IMR-90 (cell line): ENCODE data around the gene CRYBG2. TPM values are rescaled to one million over a fixed set of nuclear protein-coding genes. Genes with fewer than 3 reads are reported as not detected.

Source experiments
- ATAC-seq: fragments of 200-7000 bp; cut with Tn5 transposase; 2 replicates; pipeline ENCODE4 v1.9.1; 2020; ENCODE audit warnings: low read depth, mild to moderate bottlenecking, moderate library complexity
- BruUV-seq: library from RNA; stranded (reverse); fragments of 400-500 nt; replicated peaks from 2 replicates; lab custom pipeline; 2021; lab: Mats Ljungman, UMichigan
- CTCF ChIA-PET: fragments of 300-600 bp; formaldehyde crosslinking; extraction: SDS; loops from one replicate; lab custom pipeline; 2021; ENCODE audit warnings: antibody characterized with exemption; lab: Yijun Ruan, JAX
- POLR2A ChIA-PET: fragments of 300-600 bp; sonication (Branson Sonifier 250); formaldehyde crosslinking; loops from one replicate; lab custom pipeline; 2022; ENCODE audit warnings: antibody characterized with exemption; ENCODE audit not compliant: unreplicated experiment; lab: Charles Lee
- DNase-seq: peaks from one replicate; pipeline ENCODE4 v3.0.0; 2013
- H2AFZ ChIP-seq: replicated peaks from 2 replicates; pipeline ENCODE3; 2013; ENCODE audit warnings: low read length, mild to moderate bottlenecking; ENCODE audit not compliant: poor library complexity
- H2AK5ac ChIP-seq: 2 replicates; pipeline ENCODE4 v1.6.1; 2013; ENCODE audit warnings: low read depth, low read length, inconsistent platforms
- H2AK9ac ChIP-seq: replicated peaks from 2 replicates; pipeline ENCODE3; 2013; ENCODE audit warnings: mild to moderate bottlenecking, low read depth, low read length, moderate library complexity; ENCODE audit not compliant: poor library complexity
- H2BK120ac ChIP-seq: 2 replicates; pipeline ENCODE4 v1.6.1; 2013; ENCODE audit warnings: low read depth, low read length, inconsistent platforms
- H2BK15ac ChIP-seq: 3 replicates; pipeline ENCODE4 v1.6.1; 2013; ENCODE audit warnings: low read depth, low read length, inconsistent platforms
- H2BK20ac ChIP-seq: 2 replicates; pipeline ENCODE4 v1.6.1; 2013; ENCODE audit warnings: low read depth, mild to moderate bottlenecking, inconsistent platforms, low read length, moderate library complexity
- H2BK5ac ChIP-seq: 2 replicates; pipeline ENCODE4 v1.6.1; 2013; ENCODE audit warnings: mild to moderate bottlenecking, low read depth, low read length, inconsistent platforms; ENCODE audit not compliant: poor library complexity, severe bottlenecking
- H3K14ac ChIP-seq: replicated peaks from 2 replicates; pipeline ENCODE4 v1.6.1; 2013; ENCODE audit warnings: low read depth, low read length, inconsistent platforms
- H3K18ac ChIP-seq: 2 replicates; pipeline ENCODE4 v1.6.1; 2013; ENCODE audit warnings: low read depth, low read length, control low read depth
- H3K23ac ChIP-seq: 2 replicates; pipeline ENCODE4 v1.6.1; 2013; ENCODE audit warnings: low read depth, low read length, inconsistent platforms
- H3K27ac ChIP-seq: 2 replicates; pipeline ENCODE4 v1.5.1; 2013; ENCODE audit warnings: mild to moderate bottlenecking, control low read depth, low read length; ENCODE audit not compliant: insufficient read depth
- H3K27me3 ChIP-seq: 2 replicates; pipeline ENCODE4 v1.6.1; 2013; ENCODE audit warnings: low read length; ENCODE audit not compliant: control insufficient read depth, insufficient read depth
- H3K36me3 ChIP-seq: 2 replicates; pipeline ENCODE4 v1.6.1; 2013; ENCODE audit warnings: low read length, mixed read lengths; ENCODE audit not compliant: control insufficient read depth, insufficient read depth
- H3K4ac ChIP-seq: 2 replicates; pipeline ENCODE4 v1.6.1; 2013; ENCODE audit warnings: low read depth, low read length, inconsistent platforms
- H3K4me1 ChIP-seq: 2 replicates; pipeline ENCODE4 v1.6.1; 2013; ENCODE audit warnings: low read length, mixed read lengths; ENCODE audit not compliant: control insufficient read depth, insufficient read depth
- H3K4me2 ChIP-seq: 2 replicates; pipeline ENCODE4 v1.6.1; 2013; ENCODE audit warnings: low read depth, mild to moderate bottlenecking, control low read depth, low read length, moderate library complexity
- H3K4me3 ChIP-seq: 2 replicates; pipeline ENCODE4 v1.5.1; 2013; ENCODE audit warnings: low read depth, mild to moderate bottlenecking, control low read depth, low read length, moderate library complexity; ENCODE audit not compliant: insufficient read depth
- H3K56ac ChIP-seq: 2 replicates; pipeline ENCODE4 v1.6.1; 2013; ENCODE audit warnings: low read length, inconsistent platforms; ENCODE audit not compliant: insufficient read depth; ENCODE audit errors: extremely low read depth
- H3K79me1 ChIP-seq, 2 experiments: 2 replicates each; pipeline ENCODE4 v1.6.1; 2013; ENCODE audit warnings: low read length in 2 of 2, inconsistent platforms in 1 of 2, low read depth in 1 of 2
- H3K9ac ChIP-seq: 2 replicates; pipeline ENCODE4 v1.6.1; 2013; ENCODE audit warnings: low read depth, low read length, control low read depth
- H3K9me1 ChIP-seq: 2 replicates; pipeline ENCODE4 v1.6.1; 2013; ENCODE audit warnings: low read length, inconsistent platforms; ENCODE audit not compliant: insufficient read depth
- H3K9me3 ChIP-seq: 2 replicates; pipeline ENCODE4 v1.6.1; 2013; ENCODE audit warnings: low read length; ENCODE audit not compliant: control insufficient read depth, insufficient read depth
- H4K20me1 ChIP-seq: 2 replicates; pipeline ENCODE4 v1.6.1; 2013; ENCODE audit warnings: low read length, inconsistent platforms; ENCODE audit not compliant: insufficient read depth
- H4K5ac ChIP-seq: 2 replicates; pipeline ENCODE4 v1.6.1; 2013; ENCODE audit warnings: mild to moderate bottlenecking, low read depth, low read length, control low read depth
- H4K8ac ChIP-seq, 2 experiments: 2 replicates each; pipeline ENCODE4 v1.6.1; 2013; ENCODE audit warnings: low read depth in 2 of 2, low read length in 2 of 2, control low read depth in 1 of 2, inconsistent platforms in 1 of 2
- H4K91ac ChIP-seq: 2 replicates; pipeline ENCODE4 v1.6.1; 2013; ENCODE audit warnings: low read depth, low read length, inconsistent platforms; ENCODE audit not compliant: insufficient read depth
- CHD1 ChIP-seq: IDR thresholded peaks from 2 replicates; pipeline ENCODE4 v1.6.1; 2012; ENCODE audit warnings: low read depth, low read length, improper control_type of control experiment
- MAZ ChIP-seq: IDR thresholded peaks from 2 replicates; pipeline ENCODE4 v1.6.1; 2012; ENCODE audit warnings: low read depth, mild to moderate bottlenecking, low read length, improper control_type of control experiment, moderate library complexity, borderline replicate concordance
- MXI1 ChIP-seq: IDR thresholded peaks from 2 replicates; pipeline ENCODE4 v1.6.1; 2012; ENCODE audit warnings: low read depth, mild to moderate bottlenecking, low read length, moderate library complexity, borderline replicate concordance
- RAD21 ChIP-seq: IDR thresholded peaks from 2 replicates; pipeline ENCODE4 v1.6.1; 2012; ENCODE audit warnings: low read length, improper control_type of control experiment
- RFX5 ChIP-seq: IDR thresholded peaks from 2 replicates; pipeline ENCODE4 v1.8.0; 2012; ENCODE audit warnings: low read depth, mild to moderate bottlenecking, low read length, moderate library complexity
- SMC3 ChIP-seq: fragments of 150-350 bp; IDR thresholded peaks from 2 replicates; pipeline ENCODE4 v1.6.1; 2016; ENCODE audit warnings: low read depth, mild to moderate bottlenecking, antibody characterized with exemption, low read length, moderate library complexity
- WGBS, 2 experiments: methylation state at CpG; one replicate each; pipeline versions ENCODE4 v1.1.5 to v1.1.7; 2013; ENCODE audit warnings: missing lambda C conversion rate in 2 of 2; ENCODE audit not compliant: insufficient read length in 1 of 2; ENCODE audit errors: extremely low coverage in 2 of 2; 5-methylcytosine and 5-hydroxymethylcytosine counted together
- dilution Hi-C: fragments of 300-500 bp; cut with HindIII; formaldehyde crosslinking; loops from one replicate; pipeline ENCODE4 v1.14.3; 2018; ENCODE audit warnings: low sequenced_read_pairs; ENCODE audit not compliant: unreplicated experiment
- in situ Hi-C: fragments of 300-500 bp; cut with MboI; formaldehyde crosslinking; loops from 3 replicates; pipeline ENCODE4 v1.14.3; 2019; ENCODE audit warnings: low sequenced_read_pairs, inconsistent platforms, mixed read lengths
- intact Hi-C: fragments of 100-400 bp; cut with micrococcal nuclease; formaldehyde crosslinking; loops from 2 replicates; pipeline ENCODE4 v1.10.0; 2022
- polyA plus RNA-seq, 3 experiments: library from polyadenylated mRNA; depleted of rRNA; stranded (reverse); fragments of >200 nt; gene quantifications; 2 replicates each; pipeline ENCODE4 v1.2.3, GENCODE V29; 2012; ENCODE audit warnings: low replicate concordance in 1 of 3
- total RNA-seq: library from RNA; depleted of rRNA; stranded (reverse); fragments of >200 nt; gene quantifications from 2 replicates; pipeline ENCODE4 v1.2.3, GENCODE V29; 2012
- TF ChIP-seq, protein P1 (sequence below): fragments of 150-350 bp; IDR thresholded peaks from 2 replicates; pipeline ENCODE4 v1.6.1; 2016; ENCODE audit warnings: low read depth, mild to moderate bottlenecking, low read length, moderate library complexity, borderline replicate concordance
- TF ChIP-seq, protein P2 (sequence below): fragments of 150-350 bp; IDR thresholded peaks from 2 replicates; pipeline ENCODE4 v1.6.1; 2017; ENCODE audit warnings: mild to moderate bottlenecking, antibody characterized with exemption, low read length, low read depth
- TF ChIP-seq, protein P3 (sequence below): conservative IDR thresholded peaks from 2 replicates; pipeline ENCODE4 v1.5.1; 2012; ENCODE audit warnings: mild to moderate bottlenecking, low read depth, low read length, improper control_type of control experiment

The CRYBG2 gene
- total and polyA plus RNA-seq, 2 of the 4 experiments (the other 2 are of a cell fraction) = not detected

DNA sequence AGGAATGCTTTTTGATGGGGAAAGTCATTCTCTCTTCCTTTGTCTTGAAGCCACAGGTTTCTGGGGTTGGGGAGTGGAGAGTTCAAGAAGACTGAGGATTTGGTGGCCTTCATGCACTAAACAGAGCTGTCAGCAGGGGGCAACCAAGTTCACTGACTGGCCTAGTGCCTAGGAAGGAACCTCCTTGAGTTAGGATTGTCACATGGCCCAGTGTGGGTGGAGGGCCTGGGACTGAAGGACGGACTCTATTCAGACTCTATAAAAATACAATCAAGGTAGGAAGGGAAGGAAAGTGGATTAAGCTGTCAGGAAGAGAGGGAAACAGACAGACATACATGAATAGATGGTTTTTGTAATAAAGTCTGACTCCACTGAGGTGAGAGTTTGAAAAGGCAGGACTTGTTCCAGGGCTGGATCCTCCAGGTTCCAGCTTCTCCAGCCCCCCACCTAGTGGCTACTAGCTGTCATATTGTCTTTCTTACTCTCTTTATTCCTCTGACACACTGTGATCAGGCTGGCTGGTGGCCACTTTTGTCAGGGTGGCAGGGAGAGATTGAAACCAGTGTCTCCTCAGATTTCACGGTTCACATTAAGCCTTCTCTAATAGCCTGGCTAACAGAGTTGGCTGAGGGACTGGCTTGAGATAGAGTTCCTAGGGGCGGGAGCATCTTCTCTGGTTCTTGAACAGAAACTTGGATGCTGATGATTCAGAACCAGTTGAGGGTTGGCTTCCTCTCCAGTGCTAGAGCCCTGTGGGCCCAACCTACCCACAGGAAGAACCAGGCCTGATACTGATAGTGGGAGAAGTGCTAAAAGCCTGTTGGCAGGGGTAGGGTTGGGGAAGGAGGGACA, 78.1 kb downstream of the CRYBG2 start:
- Histone ChIP-seq H3K4me1 (peaks cover 29% of the 10 kb centered on the region), H3K4me3 (no peak overlapping the region), H3K14ac (peak overlapping the region; percentile 58; the same call in 1 of the 2 replicates), H3K18ac (0 out of 2 replicates have a peak overlapping the region, but pooled peaks have one; percentile 2), H4K20me1 (peaks cover 22% of the 10 kb centered on the region), H4K8ac (peak overlapping the region; percentile 2 to 65; a peak in 2 of 4 replicates), H3K9ac (peak overlapping the region; percentile 1; the same call in 1 of the 2 replicates), H3K36me3 (peaks cover 4% of the 10 kb centered on the region; the same call in 1 of the 2 replicates), H3K56ac (peak overlapping the region; percentile 73), H2BK120ac (peak overlapping the region; percentile 50), H2BK5ac (peak overlapping the region; percentile 78), H4K5ac (peak overlapping the region; percentile 27; the same call in 1 of the 2 replicates), H3K9me3 (no peaks in the 10 kb centered on the region), H2AK9ac (peak overlapping the region; percentile 88), H3K4me2 (no peak overlapping the region; the same call in 1 of the 2 replicates), H3K27ac (peak overlapping the region; percentile 56), H2BK20ac (peak overlapping the region; percentile 23; the same call in 1 of the 2 replicates), H2AK5ac (peak overlapping the region; percentile 83), H2BK15ac (peak overlapping the region; percentile 13; the same call in 1 of the 3 replicates), H2AFZ (peak overlapping the region; percentile 84), H3K4ac (peak overlapping the region; percentile 38), H3K9me1 (peaks cover 17% of the 10 kb centered on the region), H3K27me3 (no peaks in the 10 kb centered on the region), H3K23ac (no peak overlapping the region), H4K91ac (peak overlapping the region; percentile 53), H3K79me1 (peaks cover 6 to 35% of the 10 kb centered on the region in 2 experiments; a peak in 3 of 4 replicates)
- ChIA-PET CTCF (interaction anchor here (0.6 to 2.3 kb wide), 7 partner anchors 10 to 461 kb away, joined by 3 to 18 read pairs (median 5); no protein-coding TSS in a partner anchor), POLR2A (no interaction called here)
- TF ChIP-seq RAD21 (peak; percentile 73), RFX5 (no peak), SMC3 (peak; percentile 84), MXI1 (peak; percentile 50; the same call in 1 of the 2 replicates), MAZ (peak; percentile 53; the same call in 1 of the 2 replicates), CHD1 (no peak)
- TF ChIP-seq, protein P1, sequence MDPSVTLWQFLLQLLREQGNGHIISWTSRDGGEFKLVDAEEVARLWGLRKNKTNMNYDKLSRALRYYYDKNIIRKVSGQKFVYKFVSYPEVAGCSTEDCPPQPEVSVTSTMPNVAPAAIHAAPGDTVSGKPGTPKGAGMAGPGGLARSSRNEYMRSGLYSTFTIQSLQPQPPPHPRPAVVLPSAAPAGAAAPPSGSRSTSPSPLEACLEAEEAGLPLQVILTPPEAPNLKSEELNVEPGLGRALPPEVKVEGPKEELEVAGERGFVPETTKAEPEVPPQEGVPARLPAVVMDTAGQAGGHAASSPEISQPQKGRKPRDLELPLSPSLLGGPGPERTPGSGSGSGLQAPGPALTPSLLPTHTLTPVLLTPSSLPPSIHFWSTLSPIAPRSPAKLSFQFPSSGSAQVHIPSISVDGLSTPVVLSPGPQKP = no peak
- TF ChIP-seq, protein P2, sequence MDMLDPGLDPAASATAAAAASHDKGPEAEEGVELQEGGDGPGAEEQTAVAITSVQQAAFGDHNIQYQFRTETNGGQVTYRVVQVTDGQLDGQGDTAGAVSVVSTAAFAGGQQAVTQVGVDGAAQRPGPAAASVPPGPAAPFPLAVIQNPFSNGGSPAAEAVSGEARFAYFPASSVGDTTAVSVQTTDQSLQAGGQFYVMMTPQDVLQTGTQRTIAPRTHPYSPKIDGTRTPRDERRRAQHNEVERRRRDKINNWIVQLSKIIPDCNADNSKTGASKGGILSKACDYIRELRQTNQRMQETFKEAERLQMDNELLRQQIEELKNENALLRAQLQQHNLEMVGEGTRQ = peak; percentile 87
- TF ChIP-seq, protein P3, sequence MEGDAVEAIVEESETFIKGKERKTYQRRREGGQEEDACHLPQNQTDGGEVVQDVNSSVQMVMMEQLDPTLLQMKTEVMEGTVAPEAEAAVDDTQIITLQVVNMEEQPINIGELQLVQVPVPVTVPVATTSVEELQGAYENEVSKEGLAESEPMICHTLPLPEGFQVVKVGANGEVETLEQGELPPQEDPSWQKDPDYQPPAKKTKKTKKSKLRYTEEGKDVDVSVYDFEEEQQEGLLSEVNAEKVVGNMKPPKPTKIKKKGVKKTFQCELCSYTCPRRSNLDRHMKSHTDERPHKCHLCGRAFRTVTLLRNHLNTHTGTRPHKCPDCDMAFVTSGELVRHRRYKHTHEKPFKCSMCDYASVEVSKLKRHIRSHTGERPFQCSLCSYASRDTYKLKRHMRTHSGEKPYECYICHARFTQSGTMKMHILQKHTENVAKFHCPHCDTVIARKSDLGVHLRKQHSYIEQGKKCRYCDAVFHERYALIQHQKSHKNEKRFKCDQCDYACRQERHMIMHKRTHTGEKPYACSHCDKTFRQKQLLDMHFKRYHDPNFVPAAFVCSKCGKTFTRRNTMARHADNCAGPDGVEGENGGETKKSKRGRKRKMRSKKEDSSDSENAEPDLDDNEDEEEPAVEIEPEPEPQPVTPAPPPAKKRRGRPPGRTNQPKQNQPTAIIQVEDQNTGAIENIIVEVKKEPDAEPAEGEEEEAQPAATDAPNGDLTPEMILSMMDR = peak; percentile 72
- in situ Hi-C loops = no loop called here
- intact Hi-C loops = loop anchor here (1.0 to 5.0 kb wide), 4 partner anchors 45 to 239 kb away; no protein-coding TSS in a partner anchor
- dilution Hi-C loops = no loop called here
- WGBS, 2 experiments = no CpG with 5 or more reads among the region's 3 CpGs
- ATAC-seq (peak; percentile 42), DNase-seq (peak; percentile 95)
- BruUV-seq = no TSS peak
